Natural killer cell (primary cell): ENCODE results near the gene HYDIN. TPM values are rescaled to one million over a fixed set of nuclear protein-coding genes. Genes with fewer than 3 reads are reported as not detected.

Experiments
- ATAC-seq, 3 donors: fragments of 150-1000 bp in 2 of 3; fragments of 200-7000 bp in 1 of 3; cut with Tn5 transposase; 1 replicate in 1 of 3; 2 replicates in 2 of 3; pipeline ENCODE4 v1.10.0; 2021; ENCODE audit warnings: mild to moderate bottlenecking in 2 of 3, moderate library complexity in 2 of 3
- DNase-seq, 2 donors: peaks; one replicate each; pipeline versions ENCODE4 v3.0.0 to v3.0.0-alpha.2; 2013 to 2021; ENCODE audit warnings: mixed read lengths in 1 of 2
- H3K27ac ChIP-seq: one replicate; pipeline ENCODE4 v1.5.1; 2013; ENCODE audit warnings: mild to moderate bottlenecking, low read length
- H3K27me3 ChIP-seq: one replicate; pipeline ENCODE4 v1.6.1; 2013; ENCODE audit warnings: low read length; ENCODE audit not compliant: control insufficient read depth, insufficient read depth
- H3K36me3 ChIP-seq: one replicate; pipeline ENCODE4 v1.6.1; 2013; ENCODE audit warnings: low read length; ENCODE audit not compliant: control insufficient read depth, insufficient read depth
- H3K4me1 ChIP-seq: one replicate; pipeline ENCODE4 v1.6.1; 2013; ENCODE audit warnings: low read length; ENCODE audit not compliant: control insufficient read depth, insufficient read depth
- H3K4me3 ChIP-seq: one replicate; pipeline ENCODE4 v1.5.1; 2013; ENCODE audit warnings: low read length
- H3K9me3 ChIP-seq: one replicate; pipeline ENCODE4 v1.6.1; 2013; ENCODE audit warnings: low read length; ENCODE audit not compliant: control insufficient read depth, insufficient read depth
- H3K27ac Mint-ChIP-seq, 2 donors: one replicate each; pipeline ENCODE4 v1.8.0; 2022; ENCODE audit warnings: mild to moderate bottlenecking in 2 of 2, mixed read lengths in 2 of 2, moderate library complexity in 1 of 2
- H3K27me3 Mint-ChIP-seq, 2 donors: one replicate each; pipeline ENCODE4 v1.8.0; 2022; ENCODE audit warnings: low read depth in 2 of 2, mixed read lengths in 2 of 2
- H3K36me3 Mint-ChIP-seq: one replicate; pipeline ENCODE4 v1.8.0; 2022; ENCODE audit warnings: mixed read lengths
- H3K4me1 Mint-ChIP-seq, 2 donors: one replicate each; pipeline ENCODE4 v1.8.0; 2022; ENCODE audit warnings: mixed read lengths in 2 of 2
- H3K4me3 Mint-ChIP-seq: one replicate; pipeline ENCODE4 v1.8.0; 2022; ENCODE audit warnings: mild to moderate bottlenecking, moderate library complexity, mixed read lengths
- H3K9me3 Mint-ChIP-seq, 2 donors: one replicate each; pipeline ENCODE4 v1.8.0; 2022; ENCODE audit warnings: mixed read lengths in 2 of 2
- CTCF ChIP-seq: fragments of 200-600 bp; IDR thresholded peaks from one replicate; pipeline ENCODE4 v1.8.0; 2022; ENCODE audit warnings: antibody characterized with exemption
- WGBS: methylation state at CpG from one replicate; pipeline ENCODE4 v1.1.7; 2013; ENCODE audit warnings: missing lambda C conversion rate; ENCODE audit not compliant: insufficient coverage; 5-methylcytosine and 5-hydroxymethylcytosine counted together
- intact Hi-C: fragments of 100-400 bp; cut with micrococcal nuclease; formaldehyde crosslinking; loops from one replicate; pipeline ENCODE4 v1.14.2; 2022
- total RNA-seq, 4 donors: library from RNA; stranded (reverse); fragments of 120-200 nt in 1 of 4; gene quantifications; one replicate each; pipeline versions ENCODE4 v1.2.3 to v1.2.4, GENCODE V29; 2013 to 2022

The HYDIN gene
- total RNA-seq, 3 donors from 2014 or later (not counting 1 experiment from before 2014, with no cell fraction given), result 0.43 to 1.1 (median 0.82) TPM

GRCh38 chr16:70777496-70777895 is 453.0 kb downstream of the HYDIN start:
- Histone ChIP-seq H3K27me3 (no peaks in the 10 kb centered on the region), H3K36me3 (peaks cover 58% of the 10 kb centered on the region), H3K4me1 (no peaks in the 10 kb centered on the region), H3K27ac (no peak overlapping the region), H3K9me3 (no peaks in the 10 kb centered on the region), H3K4me3 (no peak overlapping the region)
- no peaks in the 10 kb centered on the region for H3K27me3 Mint-ChIP-seq
- TF ChIP-seq CTCF, result no peak
- no peaks in the 10 kb centered on the region for H3K4me1 Mint-ChIP-seq
- no peak overlapping the region for H3K27ac Mint-ChIP-seq
- no peaks in the 10 kb centered on the region for H3K9me3 Mint-ChIP-seq
- ATAC-seq, result no peak
- H3K4me3 Mint-ChIP-seq, result no peak overlapping the region
- intact Hi-C loops, result no loop called here
- 97% methylated on average over 9 of the region's 9 CpGs for WGBS
- DNase-seq, result no peak
- peaks cover 7% of the 10 kb centered on the region for H3K36me3 Mint-ChIP-seq

DNA sequence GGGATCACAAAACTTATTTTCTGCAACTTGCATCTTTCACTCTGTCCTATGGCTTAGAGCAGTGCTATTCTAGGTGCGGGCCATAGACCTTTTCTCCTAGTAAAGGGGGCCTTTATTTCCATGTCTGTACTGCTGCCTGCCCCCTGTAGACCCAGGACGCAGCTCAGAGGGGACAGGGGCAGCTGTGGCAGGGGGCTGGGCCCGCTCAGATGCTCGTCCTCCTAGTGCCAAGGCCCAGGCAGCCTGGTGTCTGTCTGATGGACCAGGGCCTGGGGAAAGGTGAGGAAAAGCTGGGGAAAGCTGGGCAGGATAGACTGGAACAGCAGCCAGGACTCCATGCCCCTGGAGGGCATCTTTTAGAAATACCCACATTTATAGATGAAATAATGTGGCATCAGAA is 455.1 kb downstream of the HYDIN start:
- peaks cover 7% of the 10 kb centered on the region for H3K36me3 Mint-ChIP-seq
- H3K27ac ChIP-seq, result no peak overlapping the region
- H3K4me1 ChIP-seq, result no peaks in the 10 kb centered on the region
- H3K27me3 Mint-ChIP-seq, result no peaks in the 10 kb centered on the region
- no peak overlapping the region for H3K27ac Mint-ChIP-seq
- DNase-seq (no peak), ATAC-seq (no peak)
- H3K4me3 ChIP-seq, result no peak overlapping the region
- no peak for TF ChIP-seq CTCF
- no peak overlapping the region for H3K4me3 Mint-ChIP-seq
- 94% methylated on average over 4 of the region's 4 CpGs for WGBS
- no peaks in the 10 kb centered on the region for H3K9me3 Mint-ChIP-seq
- no peaks in the 10 kb centered on the region for H3K4me1 Mint-ChIP-seq
- intact Hi-C loops, result no loop called here
- H3K27me3 ChIP-seq, result no peaks in the 10 kb centered on the region
- no peaks in the 10 kb centered on the region for H3K9me3 ChIP-seq
- peaks cover 56% of the 10 kb centered on the region for H3K36me3 ChIP-seq

DNA sequence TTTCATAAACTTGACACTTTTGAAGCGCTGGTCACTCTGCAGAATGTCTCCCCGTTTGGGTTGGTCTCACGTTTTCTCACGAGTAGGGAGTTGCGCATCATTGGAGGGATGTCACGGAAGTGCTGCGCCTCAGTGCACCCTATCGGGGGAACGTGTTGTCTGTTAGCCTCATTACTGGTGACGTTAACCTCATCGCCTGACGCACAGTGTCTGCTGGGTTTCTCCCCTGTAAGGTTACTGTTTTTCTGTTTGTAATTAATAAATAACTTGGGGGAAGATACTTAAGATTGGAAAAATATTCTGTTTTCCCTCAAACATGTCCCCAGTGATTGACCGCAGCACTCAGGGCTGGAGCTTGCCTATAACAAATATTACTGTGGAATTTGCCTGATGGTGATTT is 456.3 kb downstream of the HYDIN start:
- Mint-ChIP-seq H3K27me3 (no peaks in the 10 kb centered on the region), H3K4me3 (no peak overlapping the region), H3K27ac (no peak overlapping the region), H3K9me3 (no peaks in the 10 kb centered on the region), H3K36me3 (peaks cover 7% of the 10 kb centered on the region), H3K4me1 (no peaks in the 10 kb centered on the region)
- Histone ChIP-seq H3K27ac (no peak overlapping the region), H3K27me3 (no peaks in the 10 kb centered on the region), H3K4me3 (no peak overlapping the region), H3K4me1 (no peaks in the 10 kb centered on the region), H3K36me3 (peaks cover 48% of the 10 kb centered on the region), H3K9me3 (no peaks in the 10 kb centered on the region)
- no peak for ATAC-seq
- intact Hi-C loops, result no loop called here
- TF ChIP-seq CTCF, result no peak
- 95% methylated on average over 13 of the region's 13 CpGs for WGBS
- DNase-seq, result no peak

GRCh38 chr16:70772493-70772892 is 458.0 kb downstream of the HYDIN start:
- Mint-ChIP-seq H3K27ac (no peak overlapping the region), H3K4me3 (no peak overlapping the region), H3K27me3 (no peaks in the 10 kb centered on the region), H3K4me1 (no peaks in the 10 kb centered on the region), H3K9me3 (no peaks in the 10 kb centered on the region), H3K36me3 (peaks cover 5% of the 10 kb centered on the region)
- no peak overlapping the region for H3K27ac ChIP-seq
- WGBS, result 100% methylated on average over 1 of the region's 1 CpG
- ATAC-seq (no peak), DNase-seq (no peak)
- intact Hi-C loops, result no loop called here
- peaks cover 44% of the 10 kb centered on the region for H3K36me3 ChIP-seq
- H3K4me1 ChIP-seq, result no peaks in the 10 kb centered on the region
- no peaks in the 10 kb centered on the region for H3K27me3 ChIP-seq
- no peaks in the 10 kb centered on the region for H3K9me3 ChIP-seq
- no peak for TF ChIP-seq CTCF
- no peak overlapping the region for H3K4me3 ChIP-seq
